DOHH2 (cell line): ENCODE measurements around the gene CX3CL1.

Experiments
- CTCF ChIP-seq: fragments of 200-600 bp; sonication (generic); IDR thresholded peaks from one replicate; pipeline ENCODE4 v1.5.1; 2014; ENCODE audit warnings: antibody characterized with exemption, mild to moderate bottlenecking, low read depth, low read length; ENCODE audit not compliant: poor library complexity, severe bottlenecking
- EZH2phosphoT487 ChIP-seq: fragments of 200-600 bp; sonication (generic); IDR thresholded peaks from 2 replicates; pipeline ENCODE4 v1.6.1; 2017; ENCODE audit warnings: borderline replicate concordance, mild to moderate bottlenecking, antibody characterized with exemption, low read length, moderate library complexity, mixed read lengths

GRCh38 chr16:57434003-57434402 is 61.7 kb downstream of the CX3CL1 start:
- TF ChIP-seq CTCF, result no peak
- no peak for TF ChIP-seq EZH2phosphoT487
